ENCODE results near the gene C17orf107. TPM values are rescaled to one million over a fixed set of nuclear protein-coding genes. Genes with fewer than 3 reads are reported as not detected.
A peak's percentile ranks its signal among the peaks of the same experiment; 100 is the strongest.

Gene C17orf107
- total and polyA plus RNA-seq, 3 donors from 2014 or later: 1.5 to 4.1 (median 2.8) TPM

GRCh38 chr17:4898351-4898750, 985 bp upstream of the C17orf107 start:
- H3K9me3 ChIP-seq: no peaks in the 10 kb centered on the region
- DNase-seq: no peak
- H3K36me3 ChIP-seq (ENCODE audit: low read depth, missing control alignments): no peaks in the 10 kb centered on the region
- peaks cover 8% of the 10 kb centered on the region for H3K4me1 ChIP-seq
- H3K27me3 ChIP-seq: no peaks in the 10 kb centered on the region
- WGBS, 2 donors: 44 to 52% methylated on average over 8 of the region's 8 CpGs
- H3K27ac ChIP-seq: no peak overlapping the region
- H3K4me3 ChIP-seq: no peak overlapping the region
- TF ChIP-seq CTCF (IDR thresholded peaks at IDR 0.05) (no peak), POLR2A (IDR thresholded peaks at IDR 0.05) (no peak)
- intact Hi-C loops (cut with DNase I; ENCODE audit: low total_unique reads): loop anchor here (10.0 kb wide), 1 partner anchor 194 kb away; the partner anchor contains the start of gene PELP1

GRCh38 chr17:4898927-4899326, 409 bp upstream of the C17orf107 start:
- 20 to 38% methylated on average over 7 to 34 of the region's 34 CpGs for WGBS, 2 donors
- H3K27ac ChIP-seq: no peak overlapping the region
- no peaks in the 10 kb centered on the region for H3K27me3 ChIP-seq
- H3K36me3 ChIP-seq (ENCODE audit: low read depth, missing control alignments): no peaks in the 10 kb centered on the region
- intact Hi-C loops (cut with DNase I; ENCODE audit: low total_unique reads): loop anchor here (10.0 kb wide), 1 partner anchor 194 kb away; the partner anchor contains the start of gene PELP1
- H3K9me3 ChIP-seq: no peaks in the 10 kb centered on the region
- H3K4me1 ChIP-seq: peaks cover 8% of the 10 kb centered on the region
- TF ChIP-seq POLR2A (IDR thresholded peaks at IDR 0.05) (no peak), CTCF (IDR thresholded peaks at IDR 0.05) (no peak)
- no peak for DNase-seq
- peak overlapping the region; percentile 32 to 36 for H3K4me3 ChIP-seq

- TF ChIP-seq CTCF (IDR thresholded peaks at IDR 0.05) (no peak), POLR2A (IDR thresholded peaks at IDR 0.05) (no peak)
Measured at GRCh38 chr17:4900231-4901107, 1.1 kb downstream of the C17orf107 start.

GRCh38 chr17:4901108-4901647, 1.8 kb downstream of the C17orf107 start:
- H3K4me1 ChIP-seq: peaks cover 8% of the 10 kb centered on the region
- no peak overlapping the region for H3K27ac ChIP-seq
- no peaks in the 10 kb centered on the region for H3K9me3 ChIP-seq
- H3K36me3 ChIP-seq (ENCODE audit: low read depth, missing control alignments): no peaks in the 10 kb centered on the region
- no peak for DNase-seq
- no peaks in the 10 kb centered on the region for H3K27me3 ChIP-seq
- H3K4me3 ChIP-seq: peak overlapping the region; percentile 20 to 42
- WGBS, 2 donors: 64 to 76% methylated on average over 18 to 37 of the region's 37 CpGs
- intact Hi-C loops (cut with DNase I; ENCODE audit: low total_unique reads): no loop called here
- TF ChIP-seq POLR2A (IDR thresholded peaks at IDR 0.05): no peak
- no peak for TF ChIP-seq CTCF (IDR thresholded peaks at IDR 0.05)

More at GRCh38 chr17:4900231-4901107, 1.1 kb downstream of the C17orf107 start:
- peaks cover 8% of the 10 kb centered on the region for H3K4me1 ChIP-seq
- 46 to 72% methylated on average over 30 to 59 of the region's 65 CpGs for WGBS, 2 donors
- H3K4me3 ChIP-seq: peak overlapping the region in 1 of 2 donors; percentile 42
- H3K36me3 ChIP-seq (ENCODE audit: low read depth, missing control alignments): no peaks in the 10 kb centered on the region
- intact Hi-C loops (cut with DNase I; ENCODE audit: low total_unique reads): no loop called here
- H3K27ac ChIP-seq: no peak overlapping the region
- no peaks in the 10 kb centered on the region for H3K9me3 ChIP-seq
- no peak for DNase-seq
- H3K27me3 ChIP-seq: no peaks in the 10 kb centered on the region
